ENCODE data around the gene NSD1. TPM values are rescaled to one million over a fixed set of nuclear protein-coding genes. Genes with fewer than 3 reads are reported as not detected.

NSD1 gene
- total and polyA plus RNA-seq, 2 of the 8 experiments (the other 6 are each of a cell fraction or from before 2014, with no cell fraction given): 22.8 to 168 TPM

DNA sequence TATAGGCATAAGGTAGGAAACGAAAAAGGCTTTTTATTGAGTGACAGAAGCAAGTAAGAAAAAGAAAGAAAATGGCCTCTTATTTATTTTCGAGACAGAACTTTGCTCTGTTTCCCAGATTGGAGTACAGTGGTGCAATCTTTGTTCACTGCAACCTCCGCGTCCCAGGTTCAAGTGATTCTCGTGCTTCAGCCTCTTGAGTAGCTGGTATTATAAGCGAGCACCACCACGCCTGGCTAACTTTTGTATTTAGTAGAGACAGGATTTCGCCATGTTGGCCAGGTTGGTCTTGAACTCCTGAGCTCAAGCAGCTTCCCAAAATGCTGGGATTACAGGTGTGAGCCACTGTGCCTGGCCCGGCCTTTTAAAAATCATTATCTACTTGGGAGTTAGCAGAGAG lies 70.7 kb downstream of the NSD1 start:
- no peak overlapping the region for H4K5ac ChIP-seq (ENCODE audit: insufficient read length, low read depth, low read length)
- no peak overlapping the region for H3K9ac ChIP-seq (replicated peaks in 1 of 4; ENCODE audit: extremely low read depth in 1 of 4, low read depth in 3 of 4, low read length in 3 of 4)
- no peak overlapping the region for H3K56ac ChIP-seq (replicated peaks; ENCODE audit: insufficient read length, low read depth, low read length)
- H3K18ac ChIP-seq (ENCODE audit: extremely low read depth, low read length): no peak overlapping the region
- peaks cover 0 to 50% of the 10 kb centered on the region in 2 experiments; a peak in 2 of 4 replicates for H3K79me2 ChIP-seq (ENCODE audit: control insufficient read depth in 1 of 2, insufficient read depth in 2 of 2, low read length in 2 of 2)
- H3K27me3 ChIP-seq (replicated peaks in 1 of 4; ENCODE audit: control insufficient read depth in 3 of 4, extremely low read depth in 1 of 4, insufficient read depth in 3 of 4, low read length in 3 of 4): no peaks in the 10 kb centered on the region
- WGBS, 2 experiments (ENCODE audit: extremely low coverage in 1 of 2, insufficient coverage in 1 of 2, insufficient read length in 1 of 2, insufficient replicate concordance in 2 of 2, low coverage in 1 of 2, low lambda C conversion rate in 2 of 2, missing lambda C conversion rate in 1 of 2): 92% methylated on average over 9 of the region's 9 CpGs; no CpG with 5 or more reads in 1 of the 2 experiments
- H2AK5ac ChIP-seq (ENCODE audit: low read depth, low read length): no peak overlapping the region
- H3K79me1 ChIP-seq (ENCODE audit: low read depth, low read length): peaks cover 3% of the 10 kb centered on the region; the same call in 1 of the 2 replicates
- POLR2A ChIA-PET (ENCODE audit: partially characterized antibody): interaction anchor here (1.2 to 1.8 kb wide), 3 partner anchors 12 to 50 kb away, joined by 4 to 5 read pairs (median 4); no protein-coding TSS in a partner anchor
- no peak overlapping the region for H2BK120ac ChIP-seq (replicated peaks; ENCODE audit: low read depth, low read length)
- H2BK12ac ChIP-seq (ENCODE audit: low read depth, low read length): no peak overlapping the region
- H4K8ac ChIP-seq (ENCODE audit: extremely low read depth, insufficient read depth, low read length): no peak overlapping the region
- H3K4me1 ChIP-seq (replicated peaks in 1 of 4; ENCODE audit: control insufficient read depth in 3 of 4, insufficient read depth in 4 of 4, low read length in 3 of 4): no peaks in the 10 kb centered on the region
- no peak for DNase-seq (ENCODE audit: low read depth in 1 of 2, low spot score in 2 of 2)
- H2BK15ac ChIP-seq (ENCODE audit: low read length): no peak overlapping the region
- no peak overlapping the region for H3K27ac ChIP-seq (ENCODE audit: low read depth, low read length)
- no peak overlapping the region for H2BK5ac ChIP-seq (ENCODE audit: low read depth, low read length)
- no peak for FAIRE-seq
- peaks cover 2% of the 10 kb centered on the region; the same call in 1 of the 2 replicates for H3K23me2 ChIP-seq (ENCODE audit: low read depth, low read length)
- H3K23ac ChIP-seq (ENCODE audit: insufficient read length): no peak overlapping the region
- no peak overlapping the region for H2BK20ac ChIP-seq (ENCODE audit: low read length)
- no peak overlapping the region for H4K91ac ChIP-seq (replicated peaks; ENCODE audit: insufficient read length, low read length)
- H3K4me3 ChIP-seq (ENCODE audit: extremely low read depth in 1 of 4, insufficient read depth in 2 of 4, low read depth in 3 of 4, low read length in 4 of 4): no peak overlapping the region
- H3K4ac ChIP-seq (replicated peaks; ENCODE audit: insufficient read length, low read depth, low read length): no peak overlapping the region
- peaks cover 9 to 81% (median 35%) of the 10 kb centered on the region in 4 experiments; a peak in 7 of 8 replicates for H3K36me3 ChIP-seq (ENCODE audit: control insufficient read depth in 2 of 4, insufficient read depth in 4 of 4, low read length in 3 of 4)
- no peak overlapping the region for H2AFZ ChIP-seq (ENCODE audit: low read length)
- no peaks in the 10 kb centered on the region for H3K9me3 ChIP-seq (ENCODE audit: insufficient read depth in 2 of 2, low read depth in 1 of 2, low read length in 1 of 2)
- CTCF ChIA-PET (ENCODE audit: partially characterized antibody): interaction anchor here (1.0 kb wide), 1 partner anchor 90 kb away, joined by 3 read pairs; no protein-coding TSS in a partner anchor
- no peak overlapping the region for H3K4me2 ChIP-seq (ENCODE audit: insufficient read depth in 1 of 2, low read depth in 2 of 2, low read length in 2 of 2)
- peaks cover 0 to 2% of the 10 kb centered on the region in 2 experiments for H4K20me1 ChIP-seq (replicated peaks in 1 of 2; ENCODE audit: control insufficient read depth in 1 of 2, insufficient read depth in 2 of 2, low read length in 2 of 2)
- no peak overlapping the region for H3K14ac ChIP-seq (ENCODE audit: insufficient read length)
- TF ChIP-seq E2F6 (IDR thresholded peaks at IDR 0.05): no peak
